CD4-positive, alpha-beta T cell treated with Interleukin-17A for 1 hour (primary cell): Measurements from ENCODE around the gene TMEM184A.

Source experiments
- DNase-seq: peaks from one replicate; pipeline ENCODE4 v3.0.0-alpha.2; 2020

The TMEM184A gene

DNA sequence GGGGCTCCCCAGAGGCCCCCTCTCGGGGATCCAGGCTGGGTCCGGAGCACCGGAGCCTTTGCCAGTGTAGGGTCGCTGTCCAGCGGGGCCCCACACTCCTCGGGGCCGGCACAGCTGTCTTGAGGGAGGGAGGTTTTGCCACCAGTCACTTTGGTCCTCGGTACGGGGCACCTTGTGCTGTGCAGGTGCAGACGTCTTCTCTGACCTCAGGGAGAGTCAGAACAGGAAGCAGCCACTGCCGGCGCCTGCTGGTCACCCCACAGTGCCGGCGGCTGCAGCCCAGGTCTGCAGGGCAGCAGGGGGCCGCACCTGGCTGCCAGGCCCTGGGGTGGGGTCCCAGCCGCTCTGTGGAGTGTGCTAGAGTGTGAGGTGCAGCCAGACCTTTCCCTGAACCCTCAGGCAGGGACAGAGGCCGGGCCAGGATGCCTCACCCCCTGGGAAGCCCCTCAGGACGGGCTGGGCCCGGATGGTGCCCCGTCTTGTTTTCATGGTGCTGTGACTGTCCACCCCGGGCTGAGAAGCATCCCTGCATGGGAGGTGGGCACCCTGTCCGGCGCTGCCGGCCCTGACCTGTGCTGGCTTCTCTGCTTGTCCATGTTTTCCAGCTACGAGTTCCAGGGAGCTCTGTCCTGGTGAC lies 17.3 kb downstream of the TMEM184A start:
- DNase-seq = no peak

DNA sequence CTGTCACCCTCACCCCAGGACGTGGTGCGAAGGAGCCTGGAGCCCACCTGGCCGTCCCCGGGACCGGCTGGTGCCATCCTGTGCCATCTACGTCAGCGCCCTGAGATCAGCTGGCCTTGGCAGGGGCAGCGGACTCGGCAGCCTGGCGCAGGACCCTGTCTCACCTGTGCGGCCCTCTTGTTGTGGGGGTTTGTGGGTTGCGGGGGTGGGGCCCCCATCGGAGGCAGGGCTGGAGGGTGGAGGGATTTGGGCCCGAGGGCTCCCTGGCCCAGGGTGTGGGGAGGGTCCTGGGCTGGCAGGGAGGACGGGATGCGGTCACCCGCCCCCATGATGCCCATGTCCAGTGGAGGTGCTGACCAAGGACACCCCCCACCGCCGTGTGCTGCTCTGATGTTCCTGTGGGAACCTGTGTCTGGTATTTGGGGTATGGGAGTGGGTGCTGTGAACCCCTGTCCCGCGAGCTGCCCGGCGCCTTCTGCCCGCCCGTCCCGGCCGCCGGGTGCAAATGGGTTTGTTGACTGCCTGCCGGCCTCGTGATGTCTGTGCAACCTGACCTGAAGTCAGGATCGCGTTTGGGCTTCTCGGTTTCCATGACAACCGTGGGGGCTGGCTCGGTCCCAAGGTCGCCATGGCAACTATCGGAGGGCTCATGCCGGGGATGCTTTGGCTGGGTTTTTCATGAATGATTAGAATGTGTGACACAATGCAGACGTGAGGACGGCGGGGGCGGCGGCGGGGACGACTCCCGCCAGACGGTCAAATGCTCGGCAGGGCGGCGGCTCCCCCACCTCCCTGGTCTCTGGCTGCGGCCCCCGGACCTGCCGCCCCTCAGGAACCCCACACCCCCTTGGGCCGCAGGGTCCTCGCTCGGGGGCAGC lies 18.2 kb downstream of the TMEM184A start:
- no peak for DNase-seq

DNA sequence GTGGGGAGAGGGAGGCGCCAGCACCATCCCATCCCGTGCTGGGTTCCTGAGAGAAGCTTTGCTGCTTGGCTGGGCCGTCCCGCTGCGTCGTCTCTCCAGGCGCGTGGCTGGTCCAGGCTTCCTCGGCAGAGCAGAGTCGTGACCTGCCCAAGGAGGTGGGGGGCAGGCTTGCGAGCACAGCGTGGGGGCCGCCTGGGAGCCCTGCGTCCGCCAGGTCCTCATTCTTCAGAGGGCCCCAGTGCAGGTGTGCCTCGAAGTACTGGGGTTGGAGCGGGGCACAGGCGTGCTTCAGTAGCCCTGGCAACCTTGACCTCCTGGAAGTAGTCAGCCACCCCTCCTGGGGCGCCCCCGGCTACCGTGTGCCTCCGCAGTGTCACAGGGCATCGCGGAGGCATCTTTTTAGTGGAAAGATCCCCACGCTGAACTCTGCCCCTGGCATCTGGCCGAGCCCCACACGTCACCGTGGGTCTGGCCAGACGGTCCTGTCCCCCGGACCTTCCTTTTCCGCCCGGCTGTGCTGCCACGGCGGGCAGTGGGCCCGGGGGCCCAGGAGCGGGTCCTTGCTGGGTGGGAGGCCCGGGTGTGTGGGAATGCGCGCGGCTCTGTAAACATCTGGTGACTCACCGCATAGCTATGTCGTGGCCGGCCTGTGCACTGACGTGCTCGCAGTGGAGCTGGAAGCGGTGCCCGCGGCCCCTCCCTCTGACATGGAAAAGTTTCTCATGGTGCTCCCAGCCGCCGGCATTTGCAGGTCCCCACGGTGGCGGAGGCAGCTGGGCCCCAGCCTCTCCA lies 19.1 kb downstream of the TMEM184A start:
- no peak for DNase-seq

DNA sequence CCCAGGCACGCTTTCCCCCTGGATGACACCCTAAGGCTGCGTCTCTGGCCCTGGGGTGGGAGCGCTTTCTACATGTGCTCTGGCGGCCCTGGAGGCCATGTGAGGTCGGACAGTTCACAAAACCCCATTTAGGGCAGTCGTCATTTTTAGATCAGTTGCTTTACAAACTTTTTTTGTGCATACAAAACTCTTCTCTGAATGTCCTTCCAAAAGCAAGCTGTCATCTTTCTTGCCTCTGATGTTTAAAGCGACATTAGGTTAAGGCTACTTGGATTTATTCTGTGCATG lies 19.6 kb downstream of the TMEM184A start:
- DNase-seq = no peak

DNA sequence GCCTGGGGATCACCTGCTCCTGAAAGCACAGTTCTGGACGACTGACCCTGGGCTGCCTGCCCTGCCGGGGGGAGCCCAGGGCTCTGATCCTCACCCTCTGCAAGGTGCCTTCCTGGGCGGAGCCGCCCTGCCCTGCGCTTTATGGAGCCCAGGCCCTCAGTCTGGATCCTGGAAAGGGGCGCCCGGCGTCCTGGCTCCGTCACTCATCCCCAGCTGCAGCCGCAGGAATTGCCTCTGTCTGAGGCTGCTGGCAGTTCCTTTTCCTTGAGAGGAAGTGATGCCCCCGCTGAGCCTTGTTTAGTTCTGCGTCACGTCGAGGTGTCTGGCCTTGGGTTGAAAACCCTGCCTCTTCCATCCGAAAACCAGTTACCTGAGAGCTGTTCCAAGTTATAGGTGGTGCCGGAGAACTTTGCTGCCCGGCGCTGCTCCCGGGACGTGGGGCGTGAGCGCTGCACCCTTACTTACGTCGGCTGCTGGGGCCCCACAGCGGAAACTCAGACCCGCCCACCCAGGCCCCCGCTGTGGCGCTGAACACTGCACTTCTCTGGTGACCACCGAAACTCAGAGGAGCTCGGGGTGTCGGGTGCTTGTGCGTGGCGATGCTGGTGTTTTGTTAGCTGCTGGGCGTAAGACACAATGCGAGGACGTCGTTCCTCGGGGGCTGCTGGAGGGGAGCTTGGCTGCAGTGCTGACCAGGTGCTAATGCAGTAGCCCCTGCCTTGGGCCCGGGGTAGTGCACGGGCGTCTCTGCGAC lies 20.1 kb downstream of the TMEM184A start:
- no peak for DNase-seq

DNA sequence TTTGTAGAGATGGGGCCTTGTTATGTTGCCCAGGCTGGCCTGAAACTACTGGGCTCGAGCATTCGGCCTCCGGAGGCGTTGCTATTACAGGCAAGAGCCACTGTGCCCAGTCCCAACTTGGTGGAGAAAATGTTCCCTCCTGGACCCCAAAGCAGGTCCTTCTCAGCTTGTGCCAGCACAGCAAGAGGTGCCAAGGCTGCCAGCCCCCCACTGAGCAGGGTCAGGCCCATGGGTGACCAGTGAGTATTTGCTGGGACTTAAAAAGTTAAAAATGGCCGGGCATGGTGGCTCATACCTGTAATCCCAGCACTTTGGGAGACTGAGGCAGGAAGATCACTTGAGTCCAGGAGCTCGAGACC lies 20.9 kb downstream of the TMEM184A start:
- DNase-seq = no peak

DNA sequence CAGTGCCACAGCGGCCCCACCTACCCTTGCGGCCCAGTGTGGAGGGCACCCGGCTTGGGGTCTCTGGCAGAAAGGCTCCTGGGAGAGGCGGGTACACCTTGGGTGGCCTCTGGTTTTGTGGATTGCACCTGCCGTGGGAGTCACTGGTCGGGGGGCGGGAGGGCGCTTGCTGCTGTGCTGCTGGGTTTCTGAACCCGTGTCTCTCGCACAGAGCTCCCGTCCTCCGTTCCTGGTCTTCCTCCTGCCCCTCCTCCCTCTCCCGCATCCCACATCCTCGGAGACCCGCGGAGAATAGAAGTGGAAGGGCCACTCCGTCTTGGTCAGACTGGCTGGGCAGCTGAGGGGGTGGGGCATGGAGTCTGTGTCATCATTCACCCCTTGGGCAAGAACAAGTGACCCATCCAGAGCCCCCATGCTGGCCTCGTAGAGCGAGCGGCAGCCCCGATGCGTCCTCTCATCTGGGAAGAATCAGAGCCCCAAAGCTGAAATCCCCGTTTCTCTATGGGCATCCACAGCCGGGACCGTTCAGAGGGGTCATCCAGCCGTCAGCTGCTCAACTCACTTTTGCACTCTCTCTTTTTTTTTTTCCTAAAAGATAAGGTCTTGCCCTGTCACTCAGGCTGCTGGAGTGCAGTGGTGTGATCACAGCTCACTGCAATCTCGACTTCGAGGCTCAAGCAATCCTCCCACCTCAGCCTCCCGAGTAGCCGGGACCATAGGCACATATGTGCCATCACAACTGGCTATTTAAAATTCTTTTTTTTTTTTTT lies 21.5 kb downstream of the TMEM184A start:
- DNase-seq = no peak

DNA sequence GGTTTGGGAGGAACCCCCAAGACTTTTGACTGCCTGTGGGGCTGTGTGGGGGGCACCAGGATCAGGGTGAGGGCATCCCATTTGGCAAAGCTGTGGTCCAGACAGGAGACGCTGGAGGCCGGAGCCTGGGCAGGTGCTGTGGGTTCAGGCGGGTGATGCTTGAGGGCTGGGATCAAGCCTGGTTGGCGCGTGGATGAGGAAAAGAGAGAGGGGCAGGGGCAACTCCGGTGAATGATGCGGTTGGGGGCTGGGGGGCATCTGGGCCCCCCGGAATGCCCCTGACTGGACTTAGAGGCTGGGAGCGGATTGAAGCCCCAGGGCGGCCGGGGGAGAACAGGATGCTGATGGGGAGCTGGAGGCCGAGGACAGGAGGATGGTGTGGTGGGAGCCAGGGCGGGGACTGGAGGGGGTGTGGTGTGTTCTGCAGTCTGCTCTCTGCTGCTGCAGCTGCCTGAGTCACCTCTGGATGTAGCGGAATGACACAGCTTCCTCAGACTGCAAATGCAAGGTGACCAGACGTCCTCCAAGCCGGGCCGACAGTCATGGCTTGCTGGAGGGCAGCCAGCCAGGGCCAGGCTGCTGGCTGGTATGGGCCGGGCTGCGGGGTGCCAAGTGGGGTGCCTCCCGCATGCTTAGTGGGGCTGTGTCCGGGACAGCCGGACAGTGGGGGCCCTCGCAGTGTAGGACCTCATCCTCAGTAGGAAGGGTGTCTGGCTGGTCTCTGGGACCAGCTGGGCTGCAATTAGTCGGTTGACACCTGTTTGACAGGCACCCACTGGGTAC lies 22.3 kb downstream of the TMEM184A start:
- no peak for DNase-seq

DNA sequence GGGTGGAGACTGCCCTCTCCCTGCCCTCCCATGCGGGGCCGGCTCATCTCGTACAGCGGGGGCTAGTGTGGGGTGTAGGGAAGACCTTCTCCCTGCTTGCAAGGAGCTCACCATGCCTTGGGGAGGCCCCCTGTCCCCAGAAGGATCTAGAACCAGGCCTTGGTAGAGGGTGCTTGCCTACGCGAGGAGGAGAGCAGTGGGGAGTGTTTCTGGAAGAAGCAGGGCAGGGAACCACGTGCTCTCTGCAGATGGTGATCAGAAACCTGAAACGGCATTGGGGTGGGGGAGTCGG lies 22.8 kb downstream of the TMEM184A start:
- DNase-seq = no peak

DNA sequence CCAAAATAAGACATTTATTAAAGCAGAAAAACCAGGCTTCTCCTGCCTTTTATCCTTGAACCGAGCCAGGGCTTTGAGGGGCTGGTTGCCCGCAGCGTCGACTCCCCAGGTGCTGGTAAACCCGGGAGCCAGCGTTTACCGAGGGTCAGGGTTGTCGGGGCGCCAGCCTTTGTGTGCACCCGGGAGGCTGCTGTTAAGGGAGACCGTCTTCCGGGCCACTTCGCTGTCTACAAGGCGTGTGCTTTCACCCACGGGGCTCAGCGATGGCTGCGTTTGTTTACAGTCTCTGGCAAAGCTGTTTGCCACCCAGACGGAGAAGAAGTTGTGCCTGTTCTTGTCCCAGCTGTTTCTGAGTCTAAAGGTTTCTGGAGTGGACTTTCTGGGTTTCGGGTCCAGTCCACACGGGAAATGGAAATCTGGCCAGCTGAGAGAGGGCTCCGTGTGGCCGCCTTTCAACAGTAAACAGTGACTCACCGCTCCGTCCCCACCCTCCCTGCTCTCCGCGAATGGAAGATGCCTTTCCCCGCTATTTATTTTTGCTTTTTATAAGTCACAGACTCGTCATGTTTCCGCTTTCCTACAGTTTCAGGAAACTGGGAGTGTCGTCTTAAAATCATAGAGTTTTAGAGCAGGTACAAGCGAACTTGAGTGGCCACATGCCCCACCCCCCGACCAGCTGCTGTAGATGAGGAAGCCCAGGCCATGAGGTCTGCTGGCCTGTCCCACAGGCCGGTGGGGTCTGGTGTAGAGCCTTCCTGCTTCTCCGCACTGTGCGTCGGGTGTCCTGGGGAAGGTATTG lies 23.4 kb downstream of the TMEM184A start:
- DNase-seq = peak; percentile 63

DNA sequence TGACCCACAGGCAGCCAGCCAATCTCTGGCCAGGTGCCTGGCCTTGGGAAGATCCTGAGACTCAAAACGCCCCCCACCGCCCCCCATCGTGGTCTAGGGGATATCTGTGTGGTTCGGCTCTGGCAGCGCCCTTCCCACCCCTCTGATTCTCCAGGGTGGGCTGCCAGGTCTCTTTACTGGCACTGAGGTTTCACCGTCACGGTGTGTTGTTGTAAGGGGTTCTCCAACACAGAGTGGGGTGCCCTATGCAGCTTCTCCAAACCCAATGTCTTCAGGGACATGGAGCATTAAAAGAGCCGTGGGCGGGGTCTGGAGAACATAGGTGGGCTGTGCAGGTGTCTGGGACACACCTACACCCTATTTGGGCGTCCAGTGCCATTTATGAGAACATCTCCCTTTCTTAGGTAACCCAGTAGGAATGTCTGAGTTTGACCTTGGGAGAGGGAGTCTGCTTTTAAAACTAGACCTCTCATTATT lies 24.0 kb downstream of the TMEM184A start:
- peak; percentile 24 for DNase-seq

DNA sequence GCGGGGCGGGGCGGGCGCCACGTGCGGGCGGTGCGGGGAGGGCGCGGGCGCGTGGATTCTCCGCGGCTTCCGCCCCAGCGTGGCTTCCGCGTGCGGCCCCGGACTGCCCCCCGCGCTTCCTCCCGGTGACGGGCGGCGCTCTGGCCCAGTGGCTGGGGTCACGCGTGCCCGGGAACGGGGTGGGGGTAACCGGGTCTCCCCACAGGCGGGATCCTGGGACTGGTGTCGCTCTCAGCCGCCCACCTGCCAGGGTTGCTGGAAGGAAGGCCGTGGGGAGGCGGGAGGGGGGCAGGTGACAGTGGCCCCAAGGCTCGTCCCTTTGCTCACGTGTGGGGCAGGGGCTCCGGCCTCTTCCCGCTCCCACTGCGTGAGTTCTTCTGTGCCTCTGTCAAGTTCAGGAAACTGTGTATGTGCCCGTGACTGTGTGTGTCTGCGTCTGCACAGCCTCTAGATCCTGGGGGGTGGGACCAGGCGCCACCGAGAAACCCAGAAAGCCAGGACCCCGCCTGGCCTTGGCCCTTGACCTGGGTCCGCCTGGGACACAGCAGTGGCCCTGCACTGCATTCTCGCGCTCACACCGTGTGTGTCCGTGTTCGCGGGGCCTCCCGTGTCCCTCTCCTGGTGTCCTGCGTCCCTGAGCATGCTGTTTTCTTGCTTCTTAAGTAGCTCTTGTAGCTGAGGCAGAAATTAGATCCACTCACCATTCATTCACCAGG lies 24.6 kb downstream of the TMEM184A start:
- DNase-seq = peak; percentile 59

DNA sequence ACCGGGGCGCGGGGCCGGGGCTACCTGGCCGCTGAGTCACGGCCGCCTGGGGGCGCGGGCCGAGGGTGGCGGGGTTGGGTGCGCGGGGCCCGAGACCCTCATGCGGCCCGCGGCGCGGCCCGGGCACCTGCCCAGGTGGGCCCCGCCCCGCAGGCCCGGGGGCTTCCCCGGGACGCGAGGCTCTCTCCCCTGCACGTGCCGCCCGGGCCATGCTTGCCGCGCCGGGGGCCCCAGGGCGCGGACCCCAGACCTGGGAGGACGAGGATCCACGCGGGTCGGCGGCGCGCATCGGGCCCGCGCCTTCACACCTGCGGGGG lies 25.1 kb downstream of the TMEM184A start:
- no peak for DNase-seq

DNA sequence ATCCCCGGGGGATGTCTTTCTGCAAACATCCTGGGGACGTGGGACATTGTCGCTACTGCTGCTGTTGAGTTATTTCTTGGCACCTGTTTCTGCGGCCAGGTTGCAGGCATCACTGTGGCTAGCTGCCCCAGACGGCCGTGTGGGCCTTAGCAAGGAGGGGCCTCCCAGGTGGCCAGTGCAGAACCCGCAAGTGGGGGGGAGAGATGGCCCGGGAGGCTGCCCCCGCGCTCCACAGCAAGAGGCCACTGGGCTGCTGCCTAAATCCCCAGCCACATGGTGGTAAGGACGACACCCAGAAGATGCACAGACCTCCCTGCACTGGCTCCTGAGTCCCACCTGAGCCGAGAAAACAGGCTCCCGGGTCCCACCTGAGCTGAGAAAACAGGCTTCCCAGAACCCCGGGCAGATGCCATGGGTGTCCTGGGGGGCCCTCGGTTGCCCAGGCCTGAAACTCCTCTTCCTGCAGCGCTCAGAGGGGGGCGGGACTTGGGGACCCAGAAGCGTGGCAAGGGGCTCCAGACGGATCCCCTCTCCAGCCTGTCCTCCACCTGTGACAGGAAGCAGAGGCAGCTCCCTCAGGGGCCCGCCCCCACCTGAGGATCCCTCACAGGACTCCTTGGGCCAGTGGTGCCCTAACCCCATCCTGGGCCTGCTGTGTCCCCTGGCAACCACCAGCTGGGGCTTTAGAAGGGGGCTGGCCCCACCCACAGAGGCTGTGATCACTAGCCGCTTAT lies 26.5 kb downstream of the TMEM184A start:
- DNase-seq = no peak

DNA sequence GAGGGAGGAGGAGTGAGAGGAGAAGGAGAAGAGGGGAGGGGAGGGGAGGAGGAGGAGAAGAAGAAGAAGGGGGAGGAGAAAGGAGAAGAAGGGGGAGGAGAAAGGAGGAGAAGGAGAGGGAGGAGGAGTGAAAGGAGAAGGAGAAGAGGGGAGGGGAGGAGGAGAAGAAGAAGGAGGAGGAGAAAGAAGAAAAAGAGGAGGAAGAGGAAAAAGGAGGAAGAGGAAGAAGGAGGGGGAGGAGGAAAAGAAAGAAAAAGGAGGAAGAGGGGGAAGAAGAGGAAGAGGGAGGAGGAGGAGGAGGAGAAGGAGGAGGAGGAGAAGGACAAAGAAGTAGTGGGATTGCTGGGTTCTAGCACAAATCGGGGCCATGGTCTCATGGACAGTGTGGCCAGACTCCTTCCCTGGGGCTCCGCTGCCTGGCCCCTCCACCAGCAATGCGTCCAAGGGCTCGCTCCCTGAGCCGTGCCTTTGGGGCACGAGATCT lies 29.7 kb downstream of the TMEM184A start:
- DNase-seq = no peak

DNA sequence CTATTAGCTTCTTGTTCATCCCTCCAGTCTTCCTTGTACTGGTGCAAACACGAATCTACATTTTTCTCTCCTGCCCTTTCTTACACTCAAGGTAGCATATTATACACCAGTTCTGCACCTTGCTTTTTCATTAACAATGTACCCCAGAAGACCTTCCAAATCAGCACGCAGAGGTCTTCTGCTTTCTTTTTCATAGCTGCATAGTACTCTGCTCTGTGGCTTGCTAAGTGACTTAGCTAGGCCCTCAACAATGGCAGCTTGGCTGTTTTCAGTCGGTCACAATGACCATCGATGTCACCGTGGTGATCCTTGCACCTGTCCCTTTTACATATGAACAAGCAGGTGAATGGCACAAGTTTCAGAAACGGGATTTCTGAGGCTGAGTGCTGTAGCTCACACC lies 30.6 kb downstream of the TMEM184A start:
- no peak for DNase-seq

DNA sequence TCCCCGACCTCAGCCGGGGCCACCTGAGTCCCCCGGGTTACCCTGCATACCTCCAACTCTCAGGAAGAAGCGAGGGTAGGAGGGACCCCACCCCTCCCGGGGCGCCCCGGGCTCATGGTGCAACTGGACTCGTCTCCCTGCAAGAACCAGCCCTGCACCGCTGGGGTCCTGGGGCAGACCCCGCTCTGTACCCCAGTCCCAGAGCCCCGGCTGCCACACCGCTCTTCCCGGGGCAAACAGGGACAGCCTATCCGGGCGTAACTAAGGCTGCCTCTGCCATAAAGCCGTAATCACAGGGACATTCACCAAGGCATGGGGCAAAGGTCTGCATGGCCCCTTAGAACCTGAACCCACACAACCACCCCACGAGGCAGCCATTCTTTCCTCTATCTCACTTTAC lies 32.2 kb downstream of the TMEM184A start:
- DNase-seq = no peak

DNA sequence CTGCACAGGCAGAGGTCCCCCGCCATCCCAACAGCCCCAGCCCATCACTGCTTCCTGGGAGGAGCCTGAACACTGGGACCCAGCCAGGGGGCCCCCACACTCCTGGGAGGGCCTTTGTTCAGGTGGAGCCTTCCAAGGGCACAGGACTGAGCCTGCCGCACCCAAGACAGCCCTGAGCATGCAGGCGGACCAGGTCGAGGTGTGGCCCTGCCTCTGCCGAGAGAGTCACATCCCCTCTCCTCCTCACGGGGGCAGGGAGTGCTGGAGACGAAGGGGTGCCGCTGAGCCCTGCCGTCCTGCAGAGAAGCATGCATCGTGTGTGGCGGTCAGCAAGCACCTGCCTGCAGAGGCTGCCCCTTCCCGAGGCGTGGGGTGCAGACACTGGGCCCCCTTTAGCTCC lies 32.8 kb downstream of the TMEM184A start:
- no peak for DNase-seq

DNA sequence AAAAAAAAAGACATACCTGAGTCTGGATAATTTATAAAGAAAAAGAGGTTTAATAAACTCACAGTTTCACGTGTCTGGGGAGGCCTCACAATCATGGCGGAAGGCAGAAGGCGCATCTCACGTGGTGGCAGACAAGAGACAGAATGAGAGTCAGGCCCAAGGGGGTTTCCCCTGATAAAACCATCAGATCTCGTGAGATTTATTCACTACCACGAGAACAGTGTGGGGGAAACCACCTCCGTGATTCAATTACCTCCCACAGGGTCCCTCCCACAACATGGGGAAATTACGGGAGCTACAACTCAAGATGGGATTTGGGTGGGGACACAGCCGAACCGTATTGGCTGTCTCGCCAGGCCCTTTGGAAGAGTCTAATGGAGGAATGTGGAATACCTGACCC lies 34.5 kb downstream of the TMEM184A start:
- no peak for DNase-seq
